HFF-Myc (cell line): ENCODE data around the gene NSMCE3.

Source experiments
- DNase-seq: peaks from one replicate; pipeline ENCODE4 v3.0.0-alpha.2; 2011; ENCODE audit warnings: low read depth; ENCODE audit errors: extremely low read depth
- H3K4me3 ChIP-seq: replicated peaks from 2 replicates; pipeline ENCODE4 v1.5.1; 2011; ENCODE audit warnings: low read depth, mild to moderate bottlenecking, control low read depth, low read length
- TF ChIP-seq, protein P1 (sequence below): IDR thresholded peaks from 2 replicates; pipeline ENCODE4 v1.5.1; 2012; ENCODE audit warnings: mild to moderate bottlenecking, low read depth, low read length, control low read depth; ENCODE audit errors: missing control alignments

Gene NSMCE3

GRCh38 chr15:29269485-29270168 lies at the start of gene NSMCE3:
NSMCE3 (minus strand) TSS chr15:29269822; CDS start chr15:29269705, 117 bp downstream.
- H3K4me3 ChIP-seq = peak within 1 kb of the TSS; percentile 87
- peak; percentile 44 for DNase-seq
- TF ChIP-seq, protein P1, sequence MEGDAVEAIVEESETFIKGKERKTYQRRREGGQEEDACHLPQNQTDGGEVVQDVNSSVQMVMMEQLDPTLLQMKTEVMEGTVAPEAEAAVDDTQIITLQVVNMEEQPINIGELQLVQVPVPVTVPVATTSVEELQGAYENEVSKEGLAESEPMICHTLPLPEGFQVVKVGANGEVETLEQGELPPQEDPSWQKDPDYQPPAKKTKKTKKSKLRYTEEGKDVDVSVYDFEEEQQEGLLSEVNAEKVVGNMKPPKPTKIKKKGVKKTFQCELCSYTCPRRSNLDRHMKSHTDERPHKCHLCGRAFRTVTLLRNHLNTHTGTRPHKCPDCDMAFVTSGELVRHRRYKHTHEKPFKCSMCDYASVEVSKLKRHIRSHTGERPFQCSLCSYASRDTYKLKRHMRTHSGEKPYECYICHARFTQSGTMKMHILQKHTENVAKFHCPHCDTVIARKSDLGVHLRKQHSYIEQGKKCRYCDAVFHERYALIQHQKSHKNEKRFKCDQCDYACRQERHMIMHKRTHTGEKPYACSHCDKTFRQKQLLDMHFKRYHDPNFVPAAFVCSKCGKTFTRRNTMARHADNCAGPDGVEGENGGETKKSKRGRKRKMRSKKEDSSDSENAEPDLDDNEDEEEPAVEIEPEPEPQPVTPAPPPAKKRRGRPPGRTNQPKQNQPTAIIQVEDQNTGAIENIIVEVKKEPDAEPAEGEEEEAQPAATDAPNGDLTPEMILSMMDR = no peak

GRCh38 chr15:29316422-29316821 lies 46.8 kb upstream of the NSMCE3 start:
- no peak for DNase-seq
- H3K4me3 ChIP-seq = no peak overlapping the region
- TF ChIP-seq, protein P1 = no peak

DNA sequence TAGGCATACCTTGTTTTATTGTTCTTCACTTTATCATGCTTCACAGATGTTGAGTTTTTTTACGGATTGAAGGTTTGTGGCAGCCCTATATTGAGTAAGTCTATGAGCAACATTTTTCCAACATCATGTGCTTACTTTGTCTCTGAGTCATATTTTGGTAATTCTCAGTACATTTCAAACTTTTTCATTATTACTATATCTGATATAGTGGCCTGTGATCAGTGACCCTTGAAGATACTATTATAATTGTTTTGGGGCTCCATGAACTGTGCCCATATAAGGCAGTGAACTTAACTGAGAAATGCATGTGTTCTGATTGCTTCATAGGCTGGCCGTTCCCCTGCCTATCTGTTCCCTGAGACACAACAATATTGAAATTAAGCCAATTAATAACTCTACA lies 42.8 kb upstream of the NSMCE3 start:
- H3K4me3 ChIP-seq = no peak overlapping the region
- TF ChIP-seq, protein P1 = no peak
- DNase-seq = no peak

GRCh38 chr15:29311696-29312095 lies 42.1 kb upstream of the NSMCE3 start:
- TF ChIP-seq, protein P1 = no peak
- DNase-seq = no peak
- H3K4me3 ChIP-seq = no peak overlapping the region

- no peak for DNase-seq
- no peak overlapping the region for H3K4me3 ChIP-seq
- TF ChIP-seq, protein P1 = no peak
Observed at GRCh38 chr15:29309139-29309538, 39.5 kb upstream of the NSMCE3 start.

- no peak overlapping the region for H3K4me3 ChIP-seq
- TF ChIP-seq, protein P1 = no peak
- no peak for DNase-seq
Observed at GRCh38 chr15:29308299-29308698, 38.7 kb upstream of the NSMCE3 start.

GRCh38 chr15:29305556-29305955 lies 35.9 kb upstream of the NSMCE3 start:
- no peak overlapping the region for H3K4me3 ChIP-seq
- TF ChIP-seq, protein P1 = no peak
- no peak for DNase-seq
